Smooth muscle cell (in vitro differentiated cells): Measurements from ENCODE around the gene LUC7L3. TPM values are rescaled to one million over a fixed set of nuclear protein-coding genes. Genes with fewer than 3 reads are reported as not detected.
A peak's percentile ranks its signal among the peaks of the same experiment; 100 is the strongest.

Source experiments
- DNase-seq: peaks from one replicate; lab custom pipeline; 2025; ENCODE audit not compliant: unreplicated experiment; lab: John Stamatoyannopoulos, UW
- H2AFZ ChIP-seq: fragments of 200-600 bp; sonication (generic); 2 replicates; pipeline ENCODE4 v1.6.0; 2016; ENCODE audit warnings: antibody characterized with exemption, low read depth, mild to moderate bottlenecking
- H3F3A ChIP-seq: fragments of 200-600 bp; sonication (generic); 2 replicates; pipeline ENCODE4 v1.6.0; 2017; ENCODE audit warnings: antibody characterized with exemption, low read depth
- H3K27ac ChIP-seq: fragments of 200-600 bp; sonication (generic); 2 replicates; pipeline ENCODE4 v1.5.1; 2016; ENCODE audit warnings: low read depth, mild to moderate bottlenecking
- H3K27me3 ChIP-seq: fragments of 200-600 bp; sonication (generic); 2 replicates; pipeline ENCODE4 v1.6.1; 2016; ENCODE audit warnings: low read depth, mild to moderate bottlenecking
- H3K36me3 ChIP-seq: fragments of 200-600 bp; sonication (generic); 2 replicates; pipeline ENCODE4 v1.5.1; 2016; ENCODE audit warnings: low read depth
- H3K4me1 ChIP-seq: fragments of 200-600 bp; sonication (generic); 2 replicates; pipeline ENCODE4 v1.5.1; 2016; ENCODE audit warnings: low read depth
- H3K4me2 ChIP-seq: fragments of 200-600 bp; sonication (generic); 2 replicates; pipeline ENCODE4 v1.6.0; 2016; ENCODE audit warnings: mild to moderate bottlenecking
- H3K4me3 ChIP-seq: fragments of 200-600 bp; sonication (generic); 2 replicates; pipeline ENCODE4 v1.5.1; 2016; ENCODE audit warnings: mild to moderate bottlenecking
- H3K79me2 ChIP-seq: fragments of 200-600 bp; sonication (generic); 2 replicates; pipeline ENCODE4 v1.6.0; 2016; ENCODE audit warnings: low read depth, mild to moderate bottlenecking
- H3K9ac ChIP-seq: fragments of 200-600 bp; sonication (generic); 2 replicates; pipeline ENCODE4 v1.6.0; 2016; ENCODE audit warnings: low read depth
- H3K9me3 ChIP-seq: fragments of 200-600 bp; sonication (generic); replicated peaks from 2 replicates; pipeline ENCODE4 v1.5.1; 2016; ENCODE audit warnings: low read depth
- H4K20me1 ChIP-seq: fragments of 200-600 bp; sonication (generic); 2 replicates; pipeline ENCODE4 v1.6.0; 2016; ENCODE audit warnings: low read depth
- CTCF ChIP-seq: fragments of 200-600 bp; sonication (generic); IDR thresholded peaks from 2 replicates; pipeline ENCODE4 v1.5.1; 2017; ENCODE audit warnings: borderline replicate concordance, mild to moderate bottlenecking, antibody characterized with exemption; ENCODE audit not compliant: insufficient read depth, poor library complexity, severe bottlenecking
- WGBS: methylation state at CpG from one replicate; pipeline ENCODE4 v1.1.7; 2016; ENCODE audit warnings: low lambda C conversion rate; 5-methylcytosine and 5-hydroxymethylcytosine counted together
- polyA plus RNA-seq: library from polyadenylated mRNA; unstranded; fragments of >200 nt; fragmentation: Nextera tagmentation; extraction: Ambion mirVana; gene quantifications from 2 replicates; pipeline ENCODE4 v1.2.1, GENCODE V29; 2016
- total RNA-seq: library from RNA; depleted of rRNA; stranded (reverse); fragments of >200 nt; gene quantifications from 2 replicates; pipeline ENCODE4 v1.2.3, GENCODE V29; 2014

Gene LUC7L3
- total and polyA plus RNA-seq, 2 experiments from 2014 or later: 75.9 to 77.8 TPM

- no peak overlapping the region for H3K4me2 ChIP-seq
- DNase-seq: no peak
- no peaks in the 10 kb centered on the region for H3K79me2 ChIP-seq
- H3K27me3 ChIP-seq: no peaks in the 10 kb centered on the region
- no peaks in the 10 kb centered on the region for H4K20me1 ChIP-seq
- no peaks in the 10 kb centered on the region for H3K4me1 ChIP-seq
- H3K27ac ChIP-seq: no peak overlapping the region
- no peaks in the 10 kb centered on the region for H3K36me3 ChIP-seq
- no peak overlapping the region for H2AFZ ChIP-seq
- TF ChIP-seq CTCF: no peak
- 96% methylated on average over 9 of the region's 9 CpGs for WGBS
- no peaks in the 10 kb centered on the region for H3K9me3 ChIP-seq
- H3F3A ChIP-seq: no peaks in the 10 kb centered on the region
- no peak overlapping the region for H3K9ac ChIP-seq
- no peak overlapping the region for H3K4me3 ChIP-seq
Observed at GRCh38 chr17:50779747-50780353, 60.4 kb downstream of the LUC7L3 start.

- DNase-seq: no peak
- Histone ChIP-seq H3K36me3 (no peaks in the 10 kb centered on the region), H3K27me3 (no peaks in the 10 kb centered on the region), H2AFZ (no peak overlapping the region), H3K9me3 (no peaks in the 10 kb centered on the region), H3F3A (no peaks in the 10 kb centered on the region), H3K4me1 (no peaks in the 10 kb centered on the region), H3K4me3 (no peak overlapping the region), H3K4me2 (no peak overlapping the region), H4K20me1 (no peaks in the 10 kb centered on the region), H3K27ac (no peak overlapping the region), H3K79me2 (no peaks in the 10 kb centered on the region), H3K9ac (no peak overlapping the region)
- WGBS: 97% methylated on average over 38 of the region's 38 CpGs
- TF ChIP-seq CTCF: no peak
Observed at GRCh38 chr17:50781167-50781566, 61.8 kb downstream of the LUC7L3 start.

- Histone ChIP-seq H3K9ac (no peak overlapping the region), H3K36me3 (no peaks in the 10 kb centered on the region), H2AFZ (no peak overlapping the region), H3K27me3 (no peaks in the 10 kb centered on the region), H3K4me1 (no peaks in the 10 kb centered on the region), H3K4me3 (no peak overlapping the region), H3F3A (no peaks in the 10 kb centered on the region), H3K4me2 (no peak overlapping the region), H3K27ac (no peak overlapping the region), H4K20me1 (no peaks in the 10 kb centered on the region), H3K9me3 (no peaks in the 10 kb centered on the region), H3K79me2 (no peaks in the 10 kb centered on the region)
- DNase-seq: peak; percentile 72
- TF ChIP-seq CTCF: peak; percentile 98
- WGBS: 35% methylated on average over 7 of the region's 7 CpGs
Observed at GRCh38 chr17:50783193-50783660, 63.8 kb downstream of the LUC7L3 start.

- 88% methylated on average over 2 of the region's 2 CpGs for WGBS
- no peak for DNase-seq
- Histone ChIP-seq H3K27ac (no peak overlapping the region), H3K9me3 (no peaks in the 10 kb centered on the region), H3K36me3 (no peaks in the 10 kb centered on the region), H3K27me3 (no peaks in the 10 kb centered on the region), H3K9ac (no peak overlapping the region), H4K20me1 (no peaks in the 10 kb centered on the region), H3K4me2 (no peak overlapping the region), H2AFZ (no peak overlapping the region), H3K79me2 (no peaks in the 10 kb centered on the region), H3K4me1 (no peaks in the 10 kb centered on the region), H3K4me3 (no peak overlapping the region), H3F3A (no peaks in the 10 kb centered on the region)
- TF ChIP-seq CTCF: no peak
Observed at GRCh38 chr17:50783905-50784304, 64.5 kb downstream of the LUC7L3 start.
